Mesothelial cell of epicardium (in vitro differentiated cells): Measurements from ENCODE around the gene KDM8. TPM values are rescaled to one million over a fixed set of nuclear protein-coding genes. Genes with fewer than 3 reads are reported as not detected.
"Not testable (repeated sequence)": the region's sequence is repeated elsewhere in the genome, so short reads cannot be mapped to it uniquely, and the experiment has no call there.

ENCODE experiments used
- DNase-seq, 2 experiments: peaks; one replicate each; pipeline ENCODE4 v3.0.0; 2021; ENCODE audit warnings: low spot score in 2 of 2; ENCODE audit not compliant: unreplicated experiment in 2 of 2
- H3K27ac Mint-ChIP-seq: 2 replicates; pipeline ENCODE4 v1.8.0; 2021; ENCODE audit warnings: mixed read lengths
- H3K27me3 Mint-ChIP-seq: 2 replicates; pipeline ENCODE4 v1.8.0; 2021; ENCODE audit warnings: low read depth, mixed read lengths
- H3K36me3 Mint-ChIP-seq: 2 replicates; pipeline ENCODE4 v1.8.0; 2021; ENCODE audit warnings: mixed read lengths
- H3K4me1 Mint-ChIP-seq: 2 replicates; pipeline ENCODE4 v1.8.0; 2021; ENCODE audit warnings: mixed read lengths
- H3K4me3 Mint-ChIP-seq: 2 replicates; pipeline ENCODE4 v1.8.0; 2021; ENCODE audit warnings: mild to moderate bottlenecking, moderate library complexity, mixed read lengths
- H3K9me3 Mint-ChIP-seq: 2 replicates; pipeline ENCODE4 v1.8.0; 2021; ENCODE audit warnings: mixed read lengths
- CTCF ChIP-seq: fragments of 200-600 bp; sonication (generic); IDR thresholded peaks from one replicate; pipeline ENCODE4 v1.5.0; 2021; ENCODE audit warnings: antibody characterized with exemption; ENCODE audit not compliant: unreplicated experiment
- total RNA-seq: library from RNA; stranded (reverse); gene quantifications from 3 replicates; pipeline ENCODE4 v1.2.1, GENCODE V29; 2021

The KDM8 gene
- total RNA-seq, 1 donor from 2014 or later, result 11.8 TPM

GRCh38 chr16:27248036-27248435 lies 44.7 kb downstream of the KDM8 start:
- Mint-ChIP-seq H3K4me3 (no peak overlapping the region), H3K27me3 (no peaks in the 10 kb centered on the region), H3K9me3 (no peaks in the 10 kb centered on the region), H3K4me1 (peaks cover 7% of the 10 kb centered on the region), H3K36me3 (no peaks in the 10 kb centered on the region), H3K27ac (no peak overlapping the region)
- TF ChIP-seq CTCF, result no peak
- no peak for DNase-seq

GRCh38 chr16:27248886-27249285 lies 45.6 kb downstream of the KDM8 start:
- H3K36me3 Mint-ChIP-seq, H3K9me3 Mint-ChIP-seq, H3K4me1 Mint-ChIP-seq, H3K4me3 Mint-ChIP-seq, H3K27ac Mint-ChIP-seq, H3K27me3 Mint-ChIP-seq, DNase-seq: not testable (repeated sequence)

GRCh38 chr16:27251541-27252205 lies 48.3 kb downstream of the KDM8 start:
- Mint-ChIP-seq H3K36me3 (peaks cover 10% of the 10 kb centered on the region), H3K9me3 (no peaks in the 10 kb centered on the region), H3K27me3 (no peaks in the 10 kb centered on the region), H3K27ac (no peak overlapping the region), H3K4me3 (no peak overlapping the region), H3K4me1 (peaks cover 4% of the 10 kb centered on the region)
- no peak for DNase-seq
- no peak for TF ChIP-seq CTCF

GRCh38 chr16:27252206-27252585 lies 48.9 kb downstream of the KDM8 start:
- H3K27me3 Mint-ChIP-seq, result no peaks in the 10 kb centered on the region
- H3K4me1 Mint-ChIP-seq, result peaks cover 4% of the 10 kb centered on the region
- no peak overlapping the region for H3K4me3 Mint-ChIP-seq
- no peak for TF ChIP-seq CTCF
- no peak for DNase-seq
- peaks cover 10% of the 10 kb centered on the region for H3K36me3 Mint-ChIP-seq
- H3K9me3 Mint-ChIP-seq, result no peaks in the 10 kb centered on the region
- H3K27ac Mint-ChIP-seq, result no peak overlapping the region

GRCh38 chr16:27253526-27253930 lies 50.2 kb downstream of the KDM8 start:
- H3K36me3 Mint-ChIP-seq, result peaks cover 10% of the 10 kb centered on the region
- no peak overlapping the region for H3K27ac Mint-ChIP-seq
- no peaks in the 10 kb centered on the region for H3K27me3 Mint-ChIP-seq
- no peaks in the 10 kb centered on the region for H3K9me3 Mint-ChIP-seq
- TF ChIP-seq CTCF, result no peak
- peaks cover 4% of the 10 kb centered on the region for H3K4me1 Mint-ChIP-seq
- DNase-seq, result no peak
- H3K4me3 Mint-ChIP-seq, result no peak overlapping the region

- no peaks in the 10 kb centered on the region for H3K27me3 Mint-ChIP-seq
- peaks cover 10% of the 10 kb centered on the region for H3K36me3 Mint-ChIP-seq
- H3K4me3 Mint-ChIP-seq, result no peak overlapping the region
- H3K9me3 Mint-ChIP-seq, result no peaks in the 10 kb centered on the region
- H3K27ac Mint-ChIP-seq, result no peak overlapping the region
- DNase-seq, result no peak
- peaks cover 4% of the 10 kb centered on the region for H3K4me1 Mint-ChIP-seq
- TF ChIP-seq CTCF, result no peak
Measured at GRCh38 chr16:27254262-27254811, 51.0 kb downstream of the KDM8 start.
